ENCODE measurements around the gene VARS2. TPM values are rescaled to one million over a fixed set of nuclear protein-coding genes. Genes with fewer than 3 reads are reported as not detected.
A peak's percentile ranks its signal among the peaks of the same experiment; 100 is the strongest.

Gene VARS2
- total RNA-seq, 2 donors from 2014 or later, result 16.6 to 29.7 TPM

- DNase-seq (no peak), ATAC-seq (no peak)
- Histone ChIP-seq H3K9me3 (no peaks in the 10 kb centered on the region), H3K4me3 (no peak overlapping the region), H3K4me1 (peaks cover 32% of the 10 kb centered on the region), H3K36me3 (replicated peaks in 1 of 2; ENCODE audit: insufficient read depth in 1 of 2, low read depth in 2 of 2) (no peaks in the 10 kb centered on the region), H3K27ac (no peak overlapping the region), H3K27me3 (no peaks in the 10 kb centered on the region)
- intact Hi-C loops (cut with DNase I), result no loop called here
- WGBS, 2 donors, result 69 to 71% methylated on average over 4 of the region's 4 CpGs
- no peak for TF ChIP-seq POLR2A (IDR thresholded peaks at IDR 0.05)
- TF ChIP-seq CTCF (IDR thresholded peaks at IDR 0.05), result no peak
Observed at GRCh38 chr6:30930506-30930905, 16.5 kb downstream of the VARS2 start.

- Histone ChIP-seq H3K27me3 (no peaks in the 10 kb centered on the region), H3K4me1 (peaks cover 25% of the 10 kb centered on the region), H3K36me3 (replicated peaks in 1 of 2; ENCODE audit: insufficient read depth in 1 of 2, low read depth in 2 of 2) (no peaks in the 10 kb centered on the region), H3K4me3 (no peak overlapping the region), H3K27ac (peak overlapping the region; percentile 37 to 78 (median 57)), H3K9me3 (no peaks in the 10 kb centered on the region)
- ATAC-seq (no peak), DNase-seq (no peak)
- WGBS, 2 donors, result 59% methylated on average over 8 of the region's 8 CpGs
- intact Hi-C loops (cut with DNase I), result no loop called here
- TF ChIP-seq POLR2A (IDR thresholded peaks at IDR 0.05) (no peak), CTCF (IDR thresholded peaks at IDR 0.05) (no peak)
Observed at GRCh38 chr6:30931272-30931671, 17.2 kb downstream of the VARS2 start.

GRCh38 chr6:30931969-30932645 is 18.1 kb downstream of the VARS2 start, which contains the start of gene SFTA2:
TSS of gene SFTA2 (minus strand) at chr6:30932170. CDS start at chr6:30932096, 74 bp downstream.
- H3K27ac ChIP-seq, result peak within 1 kb of the TSS; percentile 37 to 78 (median 57)

GRCh38 chr6:30932665-30933365 is 18.8 kb downstream of the VARS2 start:
- DNase-seq (no peak), ATAC-seq (no peak)
- intact Hi-C loops (cut with DNase I), result no loop called here
- 68 to 76% methylated on average over 6 of the region's 6 CpGs for WGBS, 2 donors
- Histone ChIP-seq H3K4me3 (no peak overlapping the region), H3K27me3 (no peaks in the 10 kb centered on the region), H3K36me3 (replicated peaks in 1 of 2; ENCODE audit: insufficient read depth in 1 of 2, low read depth in 2 of 2) (no peaks in the 10 kb centered on the region), H3K9me3 (no peaks in the 10 kb centered on the region), H3K4me1 (peaks cover 24% of the 10 kb centered on the region), H3K27ac (peak overlapping the region in 3 of 4 donors; percentile 37 to 78 (median 75))
- TF ChIP-seq POLR2A (IDR thresholded peaks at IDR 0.05) (no peak), CTCF (IDR thresholded peaks at IDR 0.05) (no peak)

More at GRCh38 chr6:30931969-30932645, 18.1 kb downstream of the VARS2 start, which contains the start of gene SFTA2:
- Histone ChIP-seq H3K4me3 (no peak within 1 kb of the TSS), H3K36me3 (replicated peaks in 1 of 2; ENCODE audit: insufficient read depth in 1 of 2, low read depth in 2 of 2) (no peaks in the 10 kb centered on the region), H3K9me3 (no peaks in the 10 kb centered on the region), H3K4me1 (peaks cover 22% of the 10 kb centered on the region), H3K27me3 (no peaks in the 10 kb centered on the region)
- ATAC-seq, result peak; percentile 61
- no peak for TF ChIP-seq CTCF (IDR thresholded peaks at IDR 0.05)
- TF ChIP-seq POLR2A (IDR thresholded peaks at IDR 0.05), result no peak
- 46 to 54% methylated on average over 5 to 7 of the region's 7 CpGs for WGBS, 2 donors
- intact Hi-C loops (cut with DNase I), result no loop called here
- DNase-seq, result peak in 1 of 4 donors; percentile 23
